Measurements from ENCODE around the gene PVALB.
"Not testable (repeated sequence)": the region's sequence is repeated elsewhere in the genome, so short reads cannot be mapped to it uniquely, and the experiment has no call there.

The PVALB gene

GRCh38 chr22:36754881-36755280 lies 62.0 kb downstream of the PVALB start:
- not testable (repeated sequence) for DNase-seq

GRCh38 chr22:36753916-36754315 lies 62.9 kb downstream of the PVALB start:
- DNase-seq: no peak

GRCh38 chr22:36753120-36753802 lies 63.6 kb downstream of the PVALB start:
- DNase-seq: no peak

Measured in activated gamma-delta T cell (primary cell).